ENCODE measurements around the gene NLK.
A peak's percentile ranks its signal among the peaks of the same experiment; 100 is the strongest.

NLK gene

GRCh38 chr17:28173031-28173561 lies 130.6 kb downstream of the NLK start:
- peak overlapping the region; percentile 77 for H3K4me2 ChIP-seq (ENCODE audit: low read depth, low read length, poor library complexity, severe bottlenecking)
- peaks cover 22% of the 10 kb centered on the region for H3F3A ChIP-seq (ENCODE audit: low read depth)
- peaks cover 14% of the 10 kb centered on the region; the same call in 1 of the 2 replicates for H3K36me3 ChIP-seq (ENCODE audit: insufficient read depth, low read length)
- no peaks in the 10 kb centered on the region for H4K20me1 ChIP-seq (ENCODE audit: insufficient read depth, low read length, poor library complexity, severe bottlenecking)
- no peaks in the 10 kb centered on the region for H3K9me2 ChIP-seq (replicated peaks; ENCODE audit: low read depth, low read length)
- no peaks in the 10 kb centered on the region for H3K27me3 ChIP-seq (ENCODE audit: insufficient read depth, low read length, poor library complexity, severe bottlenecking)
- no peaks in the 10 kb centered on the region for H3K79me2 ChIP-seq (ENCODE audit: insufficient read depth, low read length)
- H3K9ac ChIP-seq (ENCODE audit: low read depth, low read length, poor library complexity, severe bottlenecking) = peak overlapping the region; percentile 56
- TF ChIP-seq CTCF (conservative IDR thresholded peaks at IDR 0.05; ENCODE audit: low read length) (no peak), EZH2phosphoT487 (IDR thresholded peaks at IDR 0.05; ENCODE audit: borderline replicate concordance) (no peak)
- H3K4me1 ChIP-seq (ENCODE audit: insufficient read depth, low read length, poor library complexity, severe bottlenecking) = peaks cover 51% of the 10 kb centered on the region
- H2AFZ ChIP-seq (ENCODE audit: low read length) = no peak overlapping the region
- H3K4me3 ChIP-seq (ENCODE audit: low read length, poor library complexity, severe bottlenecking) = peak overlapping the region; percentile 56
- H3K9me3 ChIP-seq (ENCODE audit: insufficient read depth, low read depth, low read length) = no peaks in the 10 kb centered on the region

- Histone ChIP-seq H3K4me1 (ENCODE audit: insufficient read depth, low read length, poor library complexity, severe bottlenecking) (peaks cover 51% of the 10 kb centered on the region), H4K20me1 (ENCODE audit: insufficient read depth, low read length, poor library complexity, severe bottlenecking) (no peaks in the 10 kb centered on the region), H3K27me3 (ENCODE audit: insufficient read depth, low read length, poor library complexity, severe bottlenecking) (no peaks in the 10 kb centered on the region), H3F3A (ENCODE audit: low read depth) (peaks cover 22% of the 10 kb centered on the region), H3K4me2 (ENCODE audit: low read depth, low read length, poor library complexity, severe bottlenecking) (peak overlapping the region; percentile 77), H3K79me2 (ENCODE audit: insufficient read depth, low read length) (no peaks in the 10 kb centered on the region), H3K9ac (ENCODE audit: low read depth, low read length, poor library complexity, severe bottlenecking) (peak overlapping the region; percentile 56), H3K9me2 (replicated peaks; ENCODE audit: low read depth, low read length) (no peaks in the 10 kb centered on the region), H3K4me3 (ENCODE audit: low read length, poor library complexity, severe bottlenecking) (peak overlapping the region; percentile 56), H3K36me3 (ENCODE audit: insufficient read depth, low read length) (peaks cover 10% of the 10 kb centered on the region; the same call in 1 of the 2 replicates), H3K9me3 (ENCODE audit: insufficient read depth, low read depth, low read length) (no peaks in the 10 kb centered on the region), H2AFZ (ENCODE audit: low read length) (no peak overlapping the region)
- TF ChIP-seq EZH2phosphoT487 (IDR thresholded peaks at IDR 0.05; ENCODE audit: borderline replicate concordance) (no peak), CTCF (conservative IDR thresholded peaks at IDR 0.05; ENCODE audit: low read length) (no peak)
Observed at GRCh38 chr17:28173801-28174200, 131.3 kb downstream of the NLK start.

- H3K36me3 ChIP-seq (ENCODE audit: insufficient read depth, low read length) = peaks cover 4% of the 10 kb centered on the region; the same call in 1 of the 2 replicates
- no peaks in the 10 kb centered on the region for H3K9me3 ChIP-seq (ENCODE audit: insufficient read depth, low read depth, low read length)
- H3K9ac ChIP-seq (ENCODE audit: low read depth, low read length, poor library complexity, severe bottlenecking) = peak overlapping the region; percentile 56
- no peak for TF ChIP-seq CTCF (conservative IDR thresholded peaks at IDR 0.05; ENCODE audit: low read length)
- no peak for TF ChIP-seq EZH2phosphoT487 (IDR thresholded peaks at IDR 0.05; ENCODE audit: borderline replicate concordance)
- H3K79me2 ChIP-seq (ENCODE audit: insufficient read depth, low read length) = no peaks in the 10 kb centered on the region
- H3K4me1 ChIP-seq (ENCODE audit: insufficient read depth, low read length, poor library complexity, severe bottlenecking) = peaks cover 51% of the 10 kb centered on the region
- no peaks in the 10 kb centered on the region for H3K9me2 ChIP-seq (replicated peaks; ENCODE audit: low read depth, low read length)
- peak overlapping the region; percentile 77 for H3K4me2 ChIP-seq (ENCODE audit: low read depth, low read length, poor library complexity, severe bottlenecking)
- peak overlapping the region; percentile 56 for H3K4me3 ChIP-seq (ENCODE audit: low read length, poor library complexity, severe bottlenecking)
- H3F3A ChIP-seq (ENCODE audit: low read depth) = peaks cover 22% of the 10 kb centered on the region
- H3K27me3 ChIP-seq (ENCODE audit: insufficient read depth, low read length, poor library complexity, severe bottlenecking) = no peaks in the 10 kb centered on the region
- no peak overlapping the region for H2AFZ ChIP-seq (ENCODE audit: low read length)
- no peaks in the 10 kb centered on the region for H4K20me1 ChIP-seq (ENCODE audit: insufficient read depth, low read length, poor library complexity, severe bottlenecking)
Observed at GRCh38 chr17:28174352-28175046, 132.0 kb downstream of the NLK start.

Data from Loucy (cell line).